Measurements from ENCODE around the gene CAMTA1.

CAMTA1 gene

DNA sequence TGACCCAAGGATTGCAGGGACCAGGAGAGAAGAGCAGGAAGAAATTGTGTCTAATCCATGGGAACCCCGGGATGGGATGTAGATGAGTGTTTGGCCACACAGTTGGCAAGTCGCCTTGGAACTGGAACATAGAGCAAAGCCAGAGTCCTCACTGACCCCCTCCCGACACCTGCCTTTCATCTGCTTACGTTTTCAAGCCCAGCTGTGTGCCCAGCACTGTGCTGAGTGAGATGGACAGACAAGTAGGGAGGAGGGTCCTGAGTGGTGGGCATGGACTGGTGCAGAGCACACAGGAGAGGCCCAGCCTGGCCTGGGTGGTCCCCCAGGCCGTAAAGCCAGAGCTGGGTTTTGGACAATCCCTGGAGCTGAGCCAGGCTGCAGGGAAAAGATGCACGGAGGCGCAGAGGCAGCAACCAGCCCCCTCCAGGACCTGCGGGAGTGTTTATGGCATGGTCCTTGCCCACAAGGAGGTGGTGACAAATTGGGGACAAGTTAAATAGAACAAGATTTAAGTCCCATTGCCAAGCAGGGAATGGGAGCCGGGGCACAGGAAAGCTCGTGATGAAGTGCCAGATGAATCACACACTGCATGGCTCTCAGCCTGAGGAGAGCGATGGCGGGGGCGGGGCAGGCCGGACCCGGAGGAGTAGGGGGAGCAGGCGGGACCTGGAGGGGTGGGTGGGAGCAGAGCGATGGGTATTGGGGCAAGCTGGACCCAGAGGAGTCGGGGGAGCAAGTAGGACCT lies 828.0 kb downstream of the CAMTA1 start:
- DNase-seq: no peak

DNA sequence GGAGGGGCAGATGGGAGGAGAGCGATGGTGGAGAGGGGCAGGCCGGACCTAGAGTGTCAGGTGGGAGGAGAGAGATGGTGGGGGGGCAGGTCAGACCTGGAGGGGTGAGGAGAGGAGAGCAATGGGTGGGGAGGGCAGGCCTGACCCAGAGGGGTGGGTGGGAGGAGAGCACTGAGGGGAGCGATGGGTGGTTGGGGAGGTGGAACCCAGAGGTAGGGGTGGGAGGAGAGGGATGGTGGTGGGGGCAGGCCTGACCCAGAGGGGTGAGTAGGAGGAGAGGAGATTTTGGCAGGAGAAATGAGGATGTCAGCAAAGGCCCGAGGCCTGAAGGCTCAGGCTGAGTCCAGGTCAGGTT lies 828.6 kb downstream of the CAMTA1 start:
- DNase-seq: no peak

DNA sequence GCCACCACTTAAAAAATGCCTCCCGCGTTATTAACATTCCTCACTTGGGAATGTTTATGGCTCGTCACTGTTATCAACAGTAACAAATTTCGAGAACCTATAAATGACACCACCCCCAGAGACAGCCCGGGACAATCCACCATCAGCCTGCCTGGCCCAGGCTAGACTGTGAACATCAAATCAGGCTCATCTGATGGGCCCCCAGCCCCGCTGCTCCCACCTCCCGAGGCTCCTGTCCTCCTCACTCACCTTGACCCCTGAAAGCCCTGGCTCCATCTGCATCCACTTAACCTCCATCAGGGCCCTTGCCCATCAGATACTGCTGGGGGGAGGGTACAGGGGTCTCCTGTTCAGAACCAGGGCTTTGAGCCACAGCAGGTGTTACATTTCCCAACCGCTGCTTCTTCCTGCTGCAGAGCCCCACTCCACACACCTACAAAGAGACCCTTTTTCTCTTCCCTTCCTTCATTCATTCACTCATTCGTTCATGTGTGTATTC lies 829.4 kb downstream of the CAMTA1 start:
- no peak for DNase-seq

DNA sequence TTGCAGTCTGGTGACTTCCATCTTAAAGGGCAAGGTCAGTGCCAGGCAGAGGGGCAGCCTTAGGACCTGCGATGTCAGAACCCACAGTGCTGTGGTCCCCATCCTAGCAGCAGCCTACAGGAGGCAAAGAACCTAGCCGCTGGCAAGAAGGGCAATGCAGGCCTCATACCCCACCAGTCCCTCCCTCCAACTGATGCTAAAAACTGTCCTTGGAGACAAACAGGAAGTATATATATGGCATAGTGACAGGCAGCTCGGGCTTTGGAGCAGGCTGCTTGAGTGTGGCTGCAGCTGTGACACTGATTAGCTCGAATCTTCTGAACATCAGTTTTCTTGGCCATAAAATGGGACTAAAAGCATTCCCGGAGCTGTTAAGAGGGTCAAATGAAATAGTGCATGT lies 829.9 kb downstream of the CAMTA1 start:
- no peak for DNase-seq

DNA sequence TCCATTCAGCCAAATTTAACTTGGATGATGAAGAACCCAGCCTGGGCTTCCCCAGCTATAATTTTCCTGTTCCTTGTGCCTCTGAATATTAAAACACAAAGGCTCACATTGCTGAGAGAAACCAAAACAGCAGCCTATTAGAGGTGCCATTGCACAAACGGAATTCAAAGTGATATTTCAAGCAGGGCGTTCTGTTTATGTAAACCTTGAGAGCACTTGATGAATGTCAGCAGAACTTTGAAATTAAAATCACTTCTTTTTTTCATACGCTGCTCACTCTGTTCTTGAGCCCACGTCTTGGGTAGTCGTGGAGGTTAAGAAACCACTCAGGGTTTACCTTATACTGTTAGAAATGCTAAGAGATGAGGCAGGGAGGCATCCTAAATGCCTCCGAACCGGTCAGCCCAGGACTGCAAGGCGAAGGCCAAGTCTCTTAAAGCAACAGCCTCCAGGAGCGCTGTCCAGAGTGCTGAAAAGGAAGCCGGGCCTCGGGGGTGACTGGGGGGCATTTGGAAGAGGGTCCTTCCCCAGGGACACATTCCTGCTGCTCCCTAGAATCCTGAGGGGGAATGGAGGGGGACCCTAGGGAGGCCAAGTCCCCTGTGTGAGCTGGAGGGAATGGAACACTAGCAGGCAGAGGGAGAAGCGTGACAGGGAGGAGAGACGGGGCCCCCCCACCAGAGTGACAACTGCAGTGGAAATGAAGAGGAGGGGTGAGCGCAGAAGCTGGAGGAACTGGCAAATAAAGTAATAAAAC lies 831.0 kb downstream of the CAMTA1 start:
- DNase-seq: no peak

DNA sequence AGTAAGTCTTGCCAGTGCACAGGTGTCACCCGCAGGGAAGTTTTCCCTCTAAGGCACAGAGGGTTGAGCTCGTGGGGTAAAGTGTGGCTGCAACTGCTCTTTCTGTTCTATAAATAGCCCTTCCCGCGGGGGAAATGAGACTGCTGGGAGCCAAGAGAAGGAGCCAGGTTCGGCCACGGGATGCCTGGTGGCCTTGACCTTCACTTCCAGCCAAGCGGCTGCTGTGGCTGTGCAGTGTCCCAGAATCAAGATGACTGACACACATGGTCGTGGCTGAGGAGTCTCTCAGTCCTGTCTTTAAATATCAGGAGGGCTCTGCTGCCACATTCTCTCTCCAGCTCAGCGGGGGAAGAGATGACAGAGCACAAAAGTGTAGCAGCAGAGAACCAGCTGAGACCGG lies 831.7 kb downstream of the CAMTA1 start:
- DNase-seq: no peak

DNA sequence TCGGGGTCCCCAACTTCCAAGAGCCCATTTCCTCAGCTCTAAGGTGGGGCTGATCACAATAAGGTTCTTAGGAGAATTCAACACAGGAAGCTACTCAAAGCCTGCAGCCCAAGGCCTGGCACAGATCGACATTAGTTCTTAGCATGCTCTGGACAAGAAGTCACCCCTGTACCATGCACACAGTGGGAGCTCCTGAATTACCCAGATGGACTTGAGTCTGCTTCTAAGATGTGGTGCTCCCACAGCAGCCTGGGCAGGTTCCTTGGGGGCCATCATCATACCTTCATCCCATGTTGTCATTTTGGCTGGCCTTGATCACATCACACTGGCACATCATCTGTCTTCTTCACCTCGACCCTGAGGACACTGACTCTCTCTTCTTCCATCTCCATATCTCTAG lies 832.6 kb downstream of the CAMTA1 start:
- no peak for DNase-seq

DNA sequence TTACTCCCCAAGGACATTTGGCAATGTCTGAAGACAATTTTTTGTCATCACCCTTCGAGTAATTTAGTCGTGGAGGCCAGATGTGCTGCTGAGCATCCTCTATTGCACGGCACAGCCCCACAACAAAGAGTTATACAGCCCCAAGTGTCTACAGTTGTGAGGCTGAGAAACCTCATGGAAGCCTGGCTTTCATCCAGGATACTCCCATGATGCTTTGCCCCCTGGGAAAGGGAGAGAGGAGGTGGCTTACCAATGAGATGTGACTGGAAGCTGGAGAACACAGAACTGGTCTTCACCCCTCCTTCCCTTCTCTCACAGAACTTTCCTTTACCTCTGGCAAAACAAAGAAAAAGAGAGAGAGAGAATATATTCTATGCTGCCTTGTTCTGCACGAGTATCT lies 834.9 kb downstream of the CAMTA1 start:
- no peak for DNase-seq

DNA sequence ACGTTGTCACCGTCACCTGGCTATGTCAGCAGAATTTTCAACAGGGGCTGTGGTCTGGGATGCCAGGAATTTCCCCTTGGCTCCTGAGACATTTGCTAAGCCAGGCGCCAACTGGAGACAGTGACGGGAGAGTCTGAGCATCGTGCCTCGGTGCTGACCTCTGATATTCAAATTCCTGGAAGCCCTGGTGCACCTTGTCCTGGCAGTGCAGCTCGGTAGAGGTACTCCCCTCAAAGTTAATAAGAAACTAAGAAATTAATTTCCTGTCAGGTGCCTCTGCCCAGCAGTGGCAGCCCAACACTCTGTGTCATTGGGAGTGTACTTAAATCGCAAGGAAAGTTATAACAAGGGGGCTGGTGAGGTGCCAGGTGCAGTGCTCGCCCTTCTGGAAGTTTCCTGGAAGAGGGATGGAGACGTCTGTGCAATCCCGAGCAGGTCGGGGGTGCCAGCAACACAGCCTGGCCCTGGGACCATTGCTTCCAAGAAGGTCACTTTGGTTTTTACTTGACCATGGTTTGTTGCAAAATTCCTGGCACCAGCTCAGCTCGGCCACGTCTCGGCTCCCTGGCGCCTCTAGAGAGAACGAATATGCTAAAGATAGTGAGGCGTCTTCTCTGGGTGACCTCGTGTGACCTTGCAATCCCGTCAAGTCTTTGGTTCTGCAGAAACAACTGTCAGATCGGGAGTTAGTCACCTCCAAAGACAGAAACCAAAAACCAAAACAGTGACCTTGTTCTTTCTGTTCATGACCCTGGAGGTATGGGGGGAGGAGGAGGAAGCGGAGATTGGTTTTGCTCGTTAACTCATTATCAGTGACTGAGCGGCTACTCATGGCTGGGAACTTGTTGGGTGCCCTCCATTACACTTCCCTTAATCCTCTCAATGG lies 836.3 kb downstream of the CAMTA1 start:
- DNase-seq: no peak

DNA sequence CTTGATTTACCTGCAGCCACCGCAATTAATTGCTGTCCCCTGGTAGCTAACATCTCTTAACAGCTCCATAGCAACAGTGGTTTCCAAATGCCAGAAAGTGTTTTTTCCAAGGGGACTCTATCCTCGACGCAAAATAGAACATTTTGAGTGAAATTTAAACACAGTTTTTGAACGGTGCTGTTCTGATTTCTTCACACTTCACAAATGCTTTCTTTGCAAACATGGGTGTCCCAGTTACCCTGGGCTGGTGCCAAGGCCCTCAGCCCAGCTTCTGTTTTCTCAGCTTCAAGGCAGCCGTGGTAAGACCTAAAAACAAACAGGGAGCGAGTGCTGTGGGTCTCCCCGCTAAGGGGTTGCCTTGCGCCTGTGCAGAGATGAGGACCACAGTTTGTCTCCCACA lies 838.6 kb downstream of the CAMTA1 start:
- no peak for DNase-seq

DNA sequence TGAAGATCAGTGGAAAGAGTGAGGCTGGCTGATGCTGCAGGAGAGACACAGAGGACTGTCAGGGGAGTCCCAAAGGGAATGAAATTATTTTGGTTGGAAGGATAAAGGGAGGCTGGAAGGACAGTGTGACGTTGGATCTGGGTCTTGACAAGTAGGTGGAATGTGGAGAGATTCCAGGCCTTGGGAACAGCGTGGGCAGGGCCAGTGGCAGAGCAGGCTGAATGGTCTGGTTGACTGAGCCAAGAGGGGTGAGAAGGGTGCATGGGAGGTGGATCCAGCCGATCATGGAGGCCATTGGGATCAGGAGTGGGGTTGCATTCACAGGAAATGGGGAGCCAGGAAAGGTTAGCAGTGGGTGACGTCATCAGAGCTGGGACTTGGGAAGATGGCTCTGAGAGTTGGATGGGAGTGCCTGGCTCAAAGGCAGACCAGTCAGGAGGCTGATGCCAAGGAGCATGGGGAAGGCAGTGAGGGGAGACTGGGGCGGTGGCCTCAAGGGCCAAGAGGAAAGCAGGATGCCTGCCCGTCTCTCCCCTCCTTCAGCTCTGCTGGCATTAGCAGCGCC lies 839.6 kb downstream of the CAMTA1 start:
- DNase-seq: no peak

DNA sequence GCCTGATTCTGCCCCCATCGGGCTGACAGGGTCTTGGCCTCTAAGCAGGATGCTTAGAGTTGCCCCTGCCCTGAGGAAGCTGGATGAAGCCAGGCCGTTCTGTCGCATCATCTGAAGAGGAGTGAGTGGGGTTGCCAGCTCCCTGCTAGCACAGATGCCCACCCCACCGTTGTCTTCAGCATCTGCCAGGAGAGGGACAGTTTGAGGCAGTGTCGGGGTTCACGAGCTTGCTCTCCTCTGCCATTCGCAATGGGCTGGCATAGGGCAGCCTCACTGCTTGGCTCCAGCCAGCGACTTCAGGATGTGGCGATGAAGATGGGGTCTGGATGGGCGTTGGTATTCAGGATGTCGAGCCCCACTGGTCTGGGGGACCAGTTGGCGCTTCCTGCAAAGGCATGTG lies 840.1 kb downstream of the CAMTA1 start:
- DNase-seq: no peak

DNA sequence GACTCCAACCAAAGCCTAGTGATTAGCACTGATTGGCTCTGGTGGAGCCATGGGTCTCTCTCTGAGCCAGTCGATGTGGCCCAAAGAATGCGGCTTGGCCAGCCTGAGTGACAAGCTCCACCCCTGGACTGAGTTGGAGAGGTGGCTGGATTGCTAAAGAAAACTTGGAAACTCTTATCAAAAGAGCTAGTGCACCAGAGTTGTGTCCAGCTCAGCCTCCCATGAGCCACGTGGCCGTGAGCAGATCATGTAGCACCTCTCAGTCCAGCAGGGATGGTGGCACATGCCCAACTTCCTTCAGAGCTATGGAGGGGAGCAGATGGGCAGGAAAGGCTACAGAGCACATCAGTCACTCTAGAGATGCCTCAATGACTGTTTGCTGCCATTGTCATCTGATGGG lies 843.0 kb downstream of the CAMTA1 start:
- no peak for DNase-seq

DNA sequence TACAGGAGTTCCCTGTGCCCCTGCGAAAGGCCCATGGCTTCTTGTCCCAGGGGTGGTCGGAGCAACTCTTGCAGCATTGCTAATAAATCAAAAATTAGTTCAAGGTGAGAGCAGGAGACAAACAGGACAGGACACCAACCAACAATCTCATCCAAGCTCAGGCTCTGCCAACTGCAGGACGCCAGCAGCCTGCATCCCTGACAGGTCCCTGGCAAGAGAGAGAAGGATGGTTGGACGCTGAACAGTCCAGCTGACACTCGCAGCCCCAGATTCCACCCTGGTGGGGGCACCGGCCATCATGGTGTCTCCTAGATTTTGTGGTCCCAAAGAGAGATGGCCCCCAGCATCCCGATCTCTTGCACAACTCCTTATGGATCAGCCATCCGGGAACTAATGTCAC lies 843.8 kb downstream of the CAMTA1 start:
- no peak for DNase-seq

DNA sequence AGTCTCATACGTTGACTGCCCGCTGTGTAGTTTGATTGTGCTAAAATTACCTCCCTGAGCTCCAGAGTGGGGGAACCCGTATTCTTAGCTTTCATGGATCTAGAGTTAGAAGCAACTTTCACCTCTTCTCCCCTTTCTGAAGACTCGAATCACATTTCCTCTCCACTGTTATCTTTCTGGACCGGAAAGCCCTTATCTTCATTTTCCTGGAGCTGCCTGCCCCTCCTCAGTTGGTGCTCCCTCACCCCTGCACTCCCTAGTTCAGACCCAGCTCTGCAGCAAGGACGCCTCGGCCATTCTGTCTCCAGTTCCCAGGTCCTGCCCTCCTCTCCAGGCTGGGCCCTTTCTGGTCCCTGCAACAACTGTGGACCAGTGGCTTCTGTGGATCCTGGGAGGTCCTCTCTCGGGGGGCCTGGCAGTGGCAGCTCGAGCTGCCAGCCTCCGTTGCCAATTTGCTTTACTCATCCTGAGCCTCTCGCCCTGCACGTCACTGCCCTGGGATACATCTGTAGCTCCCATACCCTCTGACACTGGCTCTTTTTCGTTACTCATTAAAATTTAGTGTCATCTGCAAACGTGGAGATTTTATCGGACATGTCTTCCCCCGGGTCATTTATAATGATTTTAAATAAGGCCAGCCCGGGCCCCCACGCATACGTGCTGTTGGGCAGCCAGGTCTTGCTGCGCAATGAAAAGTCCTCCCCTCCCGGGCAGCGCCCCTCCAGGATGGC lies 844.4 kb downstream of the CAMTA1 start:
- DNase-seq: no peak

DNA sequence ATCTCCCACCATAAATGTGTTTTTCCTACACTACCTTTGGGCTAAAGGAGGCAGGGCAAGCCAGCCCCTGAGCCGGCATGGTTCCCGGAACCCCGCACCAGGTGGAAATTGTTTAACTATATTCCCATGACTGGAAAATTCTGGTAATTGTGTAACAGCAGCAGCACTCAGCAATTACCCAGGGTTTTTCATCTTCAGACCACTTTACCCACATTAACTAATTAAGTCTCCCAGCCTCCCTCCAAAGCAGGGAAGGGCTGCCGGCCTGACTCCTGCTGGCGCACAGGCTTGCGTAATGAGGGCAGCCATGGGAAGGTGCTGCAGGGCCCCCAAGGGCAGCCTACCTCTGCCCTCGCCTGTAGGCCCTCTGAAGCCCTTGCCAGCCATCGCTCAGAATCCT lies 845.1 kb downstream of the CAMTA1 start:
- no peak for DNase-seq

DNA sequence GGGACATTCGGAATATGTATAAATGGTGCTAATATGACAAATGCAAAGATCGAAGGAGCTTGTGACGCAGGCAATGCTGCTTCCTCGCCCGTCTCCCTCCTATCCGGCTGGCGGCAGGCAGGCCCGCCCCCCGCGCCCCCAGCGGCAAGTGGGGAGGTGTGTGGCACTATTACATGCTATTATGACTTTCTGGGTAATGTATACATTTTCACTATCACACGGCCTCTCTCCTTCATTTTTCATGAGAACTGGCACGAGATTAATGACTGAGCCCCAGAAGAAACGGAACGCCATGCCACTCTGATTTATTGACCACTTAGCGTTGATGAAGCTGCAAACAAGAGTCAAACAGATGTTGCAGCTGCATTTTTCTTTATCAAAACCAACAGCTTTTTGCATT lies 846.9 kb downstream of the CAMTA1 start:
- no peak for DNase-seq

DNA sequence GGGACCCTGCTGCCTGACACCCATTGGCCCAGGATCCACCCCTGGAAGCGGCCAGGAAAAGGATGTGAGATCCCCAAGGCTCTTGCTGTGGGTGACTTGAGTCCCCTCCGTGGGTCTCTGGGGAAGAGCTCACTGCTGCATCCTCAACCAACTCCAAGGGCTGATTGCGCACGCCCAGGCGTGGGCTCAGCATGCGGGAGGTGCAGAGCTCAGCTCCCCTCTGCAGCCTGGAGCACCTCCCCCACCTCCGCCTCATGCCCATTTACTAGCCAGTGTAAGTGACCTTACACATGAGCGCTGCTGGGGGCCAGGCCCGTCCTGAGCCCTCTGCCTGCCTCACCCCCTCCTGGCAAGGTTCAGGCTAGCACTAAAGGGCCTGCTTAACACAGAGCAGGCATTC lies 847.4 kb downstream of the CAMTA1 start:
- DNase-seq: no peak

DNA sequence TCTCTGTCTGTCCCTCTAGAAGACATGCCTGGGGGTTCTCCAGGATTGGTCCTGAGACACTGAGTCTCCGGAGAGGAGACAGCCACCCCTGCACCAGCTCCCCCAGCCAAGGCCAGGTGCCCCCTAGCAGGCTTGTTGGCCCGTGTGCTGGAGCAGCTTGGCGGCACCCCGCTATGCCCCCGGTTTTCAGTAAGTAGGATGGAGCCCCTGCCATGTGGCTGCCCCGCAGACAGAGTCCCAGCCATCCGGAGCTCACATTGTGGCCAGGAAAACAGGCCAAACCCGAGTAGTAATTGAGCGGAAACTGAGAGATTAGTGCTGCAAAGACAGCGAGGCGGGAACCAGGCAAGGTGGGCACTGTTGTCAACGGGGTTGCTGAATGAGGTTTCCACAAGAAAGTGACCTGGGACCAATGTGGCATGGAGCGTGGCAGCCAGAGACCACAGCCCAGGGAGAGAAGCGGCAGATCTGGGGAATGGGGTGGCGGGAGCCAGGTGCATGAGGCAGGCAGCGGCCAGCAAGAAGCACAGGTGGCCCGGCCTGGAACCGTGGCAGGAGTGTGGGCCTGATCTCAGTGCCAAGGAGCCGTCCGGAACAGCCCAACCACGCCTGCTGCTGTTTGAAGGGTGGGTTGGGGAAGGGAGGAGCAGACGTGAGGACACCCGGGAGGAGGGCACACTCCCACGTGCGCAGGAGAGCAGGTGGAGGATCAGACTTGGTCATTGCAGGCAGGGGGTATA lies 848.4 kb downstream of the CAMTA1 start:
- no peak for DNase-seq

DNA sequence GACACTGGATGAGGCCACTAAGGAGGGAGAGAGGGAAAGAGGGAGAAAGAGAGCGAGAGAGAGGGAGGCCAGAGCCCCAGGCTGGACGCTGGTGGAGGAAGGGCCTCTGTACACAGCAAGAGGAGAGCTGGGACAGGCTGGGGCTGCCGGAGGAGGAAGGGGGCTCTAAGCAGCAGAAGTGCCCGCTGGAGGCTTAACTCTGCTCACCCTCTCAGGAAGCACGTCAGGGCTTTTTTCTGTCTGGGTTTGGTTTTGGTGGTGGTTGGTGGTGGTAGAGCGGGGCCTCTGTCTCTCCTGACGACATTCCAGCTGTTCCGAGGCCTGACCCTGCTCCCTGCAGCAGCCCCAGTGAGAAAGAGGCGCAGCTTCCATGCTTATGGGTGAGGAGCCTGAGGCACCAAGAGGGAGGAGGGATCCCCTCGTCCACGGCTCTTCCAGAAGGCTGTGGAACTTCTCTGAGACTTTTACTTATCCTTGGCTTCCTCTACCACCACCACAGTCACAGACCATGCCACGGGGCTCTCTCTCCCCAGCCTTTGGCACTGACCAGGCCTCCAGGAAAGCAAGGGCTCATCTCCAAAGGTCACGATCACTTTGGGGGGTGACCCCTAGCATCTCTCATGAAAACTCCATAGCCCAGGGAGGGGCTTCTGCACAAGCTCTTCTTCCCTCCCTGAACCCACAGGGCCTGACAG lies 849.4 kb downstream of the CAMTA1 start:
- no peak for DNase-seq

Data from bone marrow (tissue), 2 donors.